ENCODE data around the gene LGR5. TPM values are rescaled to one million over a fixed set of nuclear protein-coding genes. Genes with fewer than 3 reads are reported as not detected.

Gene LGR5
- total and polyA plus RNA-seq, 2 of the 4 experiments (the other 2 are of a cell fraction), result not detected

GRCh38 chr12:71461787-71462328 is 22.3 kb downstream of the LGR5 start:
- in situ Hi-C loops (cut with MboI; ENCODE audit: low sequenced_read_pairs) (no loop called here), intact Hi-C loops (cut with micrococcal nuclease) (no loop called here), dilution Hi-C loops (cut with HindIII; ENCODE audit: low sequenced_read_pairs, unreplicated experiment) (no loop called here)
- H4K20me1 ChIP-seq (ENCODE audit: insufficient read depth, low read length), result no peaks in the 10 kb centered on the region
- peaks cover 14% of the 10 kb centered on the region for H3K27me3 ChIP-seq (ENCODE audit: control insufficient read depth, insufficient read depth, low read length)
- no peak overlapping the region for H3K27ac ChIP-seq (ENCODE audit: insufficient read depth, low read length)
- H3K4ac ChIP-seq (ENCODE audit: low read depth, low read length), result no peak overlapping the region
- H3K36me3 ChIP-seq (ENCODE audit: control insufficient read depth, insufficient read depth, low read length), result no peaks in the 10 kb centered on the region
- H3K18ac ChIP-seq (ENCODE audit: low read depth, low read length), result no peak overlapping the region
- no peak overlapping the region for H2AK5ac ChIP-seq (ENCODE audit: low read depth, low read length)
- no peak overlapping the region for H3K4me3 ChIP-seq (ENCODE audit: insufficient read depth, low read depth, low read length)
- H3K23ac ChIP-seq (ENCODE audit: low read depth, low read length), result no peak overlapping the region
- no peak overlapping the region for H4K5ac ChIP-seq (ENCODE audit: low read depth, low read length)
- no peaks in the 10 kb centered on the region for H3K9me1 ChIP-seq (ENCODE audit: insufficient read depth, low read length)
- no peak overlapping the region for H3K4me2 ChIP-seq (ENCODE audit: low read depth, low read length)
- no peaks in the 10 kb centered on the region for H3K9me3 ChIP-seq (ENCODE audit: control insufficient read depth, insufficient read depth, low read length)
- DNase-seq, result no peak
- H4K91ac ChIP-seq (ENCODE audit: insufficient read depth, low read depth, low read length), result no peak overlapping the region
- POLR2A ChIA-PET (ENCODE audit: unreplicated experiment), result no interaction called here
- WGBS, 2 experiments (ENCODE audit: extremely low coverage in 2 of 2, insufficient read length in 1 of 2), result no CpG with 5 or more reads among the region's 2 CpGs
- H3K79me1 ChIP-seq (ENCODE audit: low read depth in 1 of 2, low read length in 2 of 2), result no peaks in the 10 kb centered on the region
- no peak overlapping the region for H3K56ac ChIP-seq (ENCODE audit: extremely low read depth, insufficient read depth, low read length)
- H2AK9ac ChIP-seq (replicated peaks; ENCODE audit: low read depth, low read length, poor library complexity), result no peak overlapping the region
- ATAC-seq (ENCODE audit: low read depth), result no peak
- BruUV-seq (replicated peaks), result no TSS peak
- no peak overlapping the region for H2BK120ac ChIP-seq (ENCODE audit: low read depth, low read length)
- no peak overlapping the region for H2AFZ ChIP-seq (replicated peaks; ENCODE audit: low read length, poor library complexity)
- CTCF ChIA-PET, result no interaction called here
- no peak overlapping the region for H3K9ac ChIP-seq (ENCODE audit: low read depth, low read length)
- H3K4me1 ChIP-seq (ENCODE audit: control insufficient read depth, insufficient read depth, low read length), result no peaks in the 10 kb centered on the region
- TF ChIP-seq MXI1 (IDR thresholded peaks at IDR 0.05; ENCODE audit: borderline replicate concordance, low read depth, low read length), result no peak
- no peak for TF ChIP-seq CEBPB (IDR thresholded peaks at IDR 0.05; ENCODE audit: low read depth, low read length)
- TF ChIP-seq SMC3 (IDR thresholded peaks at IDR 0.05; ENCODE audit: low read depth, low read length), result no peak
- TF ChIP-seq RFX5 (IDR thresholded peaks at IDR 0.05; ENCODE audit: low read depth, low read length), result no peak
- H4K8ac ChIP-seq (ENCODE audit: low read depth in 2 of 2, low read length in 2 of 2), result no peak overlapping the region
- H2BK15ac ChIP-seq (ENCODE audit: low read depth, low read length), result no peak overlapping the region
- H2BK5ac ChIP-seq (ENCODE audit: low read depth, low read length, poor library complexity, severe bottlenecking), result no peak overlapping the region
- H3K14ac ChIP-seq (replicated peaks; ENCODE audit: low read depth, low read length), result no peak overlapping the region
- H2BK20ac ChIP-seq (ENCODE audit: low read depth, low read length), result no peak overlapping the region

Data from IMR-90 (cell line).